ENCODE measurements around the gene CACNA2D3. TPM values are rescaled to one million over a fixed set of nuclear protein-coding genes. Genes with fewer than 3 reads are reported as not detected.
"Not testable (repeated sequence)": the region's sequence is repeated elsewhere in the genome, so short reads cannot be mapped to it uniquely, and the experiment has no call there.

The CACNA2D3 gene
- not detected for total RNA-seq

DNA sequence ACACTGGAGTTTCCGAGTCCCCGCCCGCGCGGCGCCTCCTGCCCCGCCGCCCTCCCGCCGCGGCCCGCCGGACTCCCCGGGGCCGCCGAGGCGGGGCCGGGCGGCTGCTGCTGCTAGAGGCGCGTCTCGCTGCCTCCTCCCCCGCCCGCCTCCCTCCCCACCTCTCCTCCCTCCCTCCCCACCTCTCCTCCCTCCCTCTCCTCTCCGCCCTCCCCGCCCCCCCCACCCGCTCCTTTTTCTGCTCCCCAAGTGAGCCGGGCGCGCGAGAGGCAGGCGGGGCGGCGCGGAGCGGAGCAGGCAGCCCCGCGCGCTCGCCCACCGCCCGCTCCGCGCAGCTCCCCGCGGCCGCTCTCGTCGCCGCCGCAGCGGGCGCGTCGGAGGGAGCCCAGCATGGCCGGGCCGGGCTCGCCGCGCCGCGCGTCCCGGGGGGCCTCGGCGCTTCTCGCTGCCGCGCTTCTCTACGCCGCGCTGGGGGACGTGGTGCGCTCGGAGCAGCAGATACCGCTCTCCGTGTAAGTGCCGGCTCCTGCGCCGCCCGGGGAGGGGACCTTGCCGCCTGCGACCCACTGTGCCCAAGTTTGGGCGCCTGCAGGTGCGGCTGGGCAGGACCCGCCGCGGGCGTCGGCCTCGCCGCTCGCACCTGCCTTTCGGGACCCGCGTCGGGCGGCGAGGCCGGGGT lies at the start of gene CACNA2D3:
Gene CACNA2D3 (plus strand): TSS at position 229 of the 679 bp plus-strand sequence.
- peak within 1 kb of the TSS; percentile 36 for H3K4me3 Mint-ChIP-seq
- H3K27ac Mint-ChIP-seq = peak within 1 kb of the TSS; percentile 31
- POLR2A ChIA-PET = no interaction called here

DNA sequence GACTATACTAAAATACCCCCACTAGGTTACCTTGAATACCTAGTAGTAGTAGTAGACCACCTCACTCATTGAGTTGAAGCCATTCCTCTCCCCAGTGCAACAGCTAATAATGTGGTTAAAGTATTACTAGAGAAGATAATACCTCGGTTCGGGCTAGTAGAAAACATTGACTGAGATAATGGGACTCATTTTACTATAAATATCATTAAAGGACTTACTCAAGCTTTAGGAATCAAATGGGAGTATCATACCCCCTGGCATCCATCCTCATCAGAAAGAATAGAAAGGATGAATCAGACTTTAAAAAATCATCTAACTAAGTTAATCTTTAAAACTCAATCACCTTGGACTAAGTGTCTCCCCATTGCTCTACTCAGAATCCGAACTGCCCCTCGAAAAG lies 49.0 kb upstream of the CACNA2D3 start:
- Mint-ChIP-seq H3K4me3 (no peak overlapping the region), H3K4me1 (no peaks in the 10 kb centered on the region), H3K36me3 (no peaks in the 10 kb centered on the region), H3K27ac (no peak overlapping the region), H3K27me3 (no peaks in the 10 kb centered on the region), H3K9me3 (peaks cover 8% of the 10 kb centered on the region)
- POLR2A ChIA-PET = no interaction called here
- DNase-seq (no peak), ATAC-seq (ENCODE audit: low read depth) (no peak)

More for the DNA sequence above, at the start of gene CACNA2D3:
- peaks cover 2% of the 10 kb centered on the region for H3K4me1 Mint-ChIP-seq
- DNase-seq (no peak), ATAC-seq (ENCODE audit: low read depth) (no peak)
- H3K27me3 Mint-ChIP-seq = peaks cover 43% of the 10 kb centered on the region
- H3K36me3 Mint-ChIP-seq = no peaks in the 10 kb centered on the region
- H3K9me3 Mint-ChIP-seq = no peaks in the 10 kb centered on the region

DNA sequence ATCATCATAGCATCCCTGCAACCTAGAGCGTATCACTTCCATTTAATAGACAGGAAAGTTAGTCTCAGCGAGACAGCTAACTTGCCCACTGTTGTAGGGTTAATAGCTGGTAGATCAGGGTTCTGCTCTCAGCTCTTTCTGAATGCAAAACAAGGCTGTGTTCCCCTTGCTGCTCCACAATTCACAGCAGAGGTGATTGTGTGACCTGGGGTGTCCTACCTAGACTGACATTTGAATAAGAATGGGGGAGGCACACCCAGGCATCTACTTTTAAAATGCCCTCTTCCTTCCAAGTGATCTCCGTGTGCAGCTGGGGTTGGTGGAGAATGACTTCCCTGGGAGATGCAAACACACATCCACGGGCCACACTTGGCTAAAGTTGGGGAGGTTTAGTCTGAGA lies 43.0 kb upstream of the CACNA2D3 start:
- Mint-ChIP-seq H3K36me3 (no peaks in the 10 kb centered on the region), H3K9me3 (no peaks in the 10 kb centered on the region), H3K27ac (no peak overlapping the region), H3K27me3 (no peaks in the 10 kb centered on the region), H3K4me3 (no peak overlapping the region), H3K4me1 (no peaks in the 10 kb centered on the region)
- ATAC-seq (ENCODE audit: low read depth) = no peak
- DNase-seq = no peak
- POLR2A ChIA-PET = no interaction called here

DNA sequence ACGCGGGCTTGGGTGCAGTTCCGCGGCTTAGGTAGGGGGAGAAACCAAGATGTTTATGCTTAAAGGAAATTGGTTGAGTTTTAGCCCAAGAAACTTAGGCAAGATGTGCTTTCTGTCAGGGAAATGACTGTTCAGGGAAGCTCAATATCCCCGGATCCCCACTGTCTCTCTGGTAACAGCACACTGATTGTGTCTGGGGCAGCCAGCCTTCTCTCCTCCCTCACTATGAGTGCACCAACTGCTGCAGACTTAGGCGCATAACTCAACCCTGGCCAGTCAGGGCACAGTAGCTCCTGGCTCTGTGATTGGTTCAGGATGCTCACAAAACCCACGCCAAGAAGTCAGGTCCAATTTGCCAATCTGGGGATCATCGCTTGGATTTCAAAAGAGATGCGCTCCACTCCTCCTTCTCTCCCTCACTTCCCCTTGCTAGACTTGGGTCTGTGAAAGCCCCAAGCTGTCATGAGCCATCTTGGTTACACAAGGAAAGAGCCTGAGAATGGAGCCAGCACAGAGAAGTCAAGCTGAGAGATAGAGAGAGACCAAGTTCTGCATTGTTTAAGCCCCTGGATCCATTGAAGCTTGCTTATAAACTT lies 42.5 kb upstream of the CACNA2D3 start:
- peaks cover 3% of the 10 kb centered on the region for H3K27me3 Mint-ChIP-seq
- no peaks in the 10 kb centered on the region for H3K36me3 Mint-ChIP-seq
- no peak for DNase-seq
- ATAC-seq (ENCODE audit: low read depth) = no peak
- H3K27ac Mint-ChIP-seq = no peak overlapping the region
- POLR2A ChIA-PET = no interaction called here
- no peaks in the 10 kb centered on the region for H3K4me1 Mint-ChIP-seq
- no peak overlapping the region for H3K4me3 Mint-ChIP-seq
- no peaks in the 10 kb centered on the region for H3K9me3 Mint-ChIP-seq

DNA sequence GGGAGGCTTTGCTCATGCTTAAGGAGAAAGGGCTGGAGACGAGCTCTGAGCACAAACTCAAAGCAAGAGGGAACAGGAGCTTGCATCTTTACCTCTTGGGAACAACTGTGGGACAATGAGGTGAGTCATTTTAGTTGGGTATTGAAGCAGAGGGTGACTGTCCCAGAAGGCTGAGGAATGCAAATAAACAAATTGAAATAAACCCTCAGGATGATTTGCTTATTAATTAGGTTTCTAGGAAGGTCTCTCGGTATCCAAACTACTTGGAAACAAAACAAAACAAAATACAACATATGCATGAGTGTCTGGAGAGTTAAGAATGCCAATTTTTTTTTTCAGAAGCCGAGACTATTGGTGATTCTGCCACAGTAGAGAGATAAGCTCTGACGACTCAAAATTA lies 38.4 kb upstream of the CACNA2D3 start:
- ATAC-seq (ENCODE audit: low read depth) (no peak), DNase-seq (no peak)
- Mint-ChIP-seq H3K27me3 (peaks cover 22% of the 10 kb centered on the region), H3K4me1 (no peaks in the 10 kb centered on the region), H3K4me3 (no peak overlapping the region), H3K36me3 (no peaks in the 10 kb centered on the region), H3K27ac (no peak overlapping the region), H3K9me3 (no peaks in the 10 kb centered on the region)
- POLR2A ChIA-PET = no interaction called here

DNA sequence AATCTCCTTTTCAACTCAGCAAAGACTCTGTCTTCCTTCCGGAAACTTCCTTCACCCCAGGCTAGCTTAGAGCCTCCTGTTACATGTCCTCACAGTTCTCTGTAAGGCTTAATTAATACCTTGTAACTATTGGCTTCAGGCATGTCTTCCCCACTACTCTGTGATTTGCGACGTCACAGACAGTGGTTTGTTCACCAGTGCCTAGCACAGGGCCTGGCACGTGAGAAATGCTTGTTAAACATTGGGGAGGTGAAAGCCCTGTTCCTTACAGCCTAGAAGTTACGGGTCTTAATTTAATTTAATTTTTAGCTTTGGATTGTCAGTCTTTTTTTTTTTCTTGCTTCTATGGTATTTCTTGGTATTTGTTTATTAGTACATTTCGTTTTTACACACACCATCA lies 36.4 kb upstream of the CACNA2D3 start:
- Mint-ChIP-seq H3K9me3 (no peaks in the 10 kb centered on the region), H3K36me3 (no peaks in the 10 kb centered on the region), H3K4me3 (no peak overlapping the region), H3K27ac (no peak overlapping the region), H3K4me1 (no peaks in the 10 kb centered on the region), H3K27me3 (peaks cover 30% of the 10 kb centered on the region)
- DNase-seq (no peak), ATAC-seq (ENCODE audit: low read depth) (no peak)
- POLR2A ChIA-PET = no interaction called here

DNA sequence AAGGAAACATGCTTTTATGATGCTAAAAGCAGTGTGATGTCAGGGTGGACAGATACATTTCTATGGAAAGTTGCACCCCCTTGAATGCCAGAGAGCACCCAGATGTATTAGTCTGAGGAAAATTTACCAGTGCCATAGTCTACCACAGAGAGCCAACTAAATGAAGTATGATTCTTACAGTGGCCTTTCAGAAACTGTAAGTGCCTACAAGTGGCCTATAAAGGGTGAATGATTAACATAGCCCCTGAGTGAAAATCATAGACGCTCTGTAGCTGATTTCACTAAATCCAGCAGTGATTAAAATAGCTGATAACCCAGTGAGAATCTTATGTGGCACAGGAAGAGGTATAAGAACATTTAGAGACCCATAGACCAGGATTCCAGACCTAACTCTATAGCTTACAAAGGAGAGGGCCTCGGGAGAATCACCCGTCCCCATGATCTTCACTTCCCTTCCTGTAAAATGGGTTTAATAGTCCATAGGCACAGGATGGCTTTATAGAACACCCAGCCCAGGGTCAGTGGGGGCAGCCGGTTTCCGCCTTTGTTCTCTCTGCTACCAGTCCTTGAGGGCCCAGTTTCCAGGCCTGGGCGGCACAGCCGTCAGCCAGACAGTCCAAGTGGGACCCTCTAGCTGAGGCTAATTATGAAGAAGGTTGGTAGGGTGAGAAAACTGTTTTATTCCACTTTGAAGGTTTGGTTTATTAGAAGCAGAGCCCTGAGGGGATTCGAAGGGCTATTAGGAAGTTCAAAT lies 35.5 kb upstream of the CACNA2D3 start:
- no peak overlapping the region for H3K27ac Mint-ChIP-seq
- POLR2A ChIA-PET = no interaction called here
- no peaks in the 10 kb centered on the region for H3K36me3 Mint-ChIP-seq
- H3K4me3 Mint-ChIP-seq = no peak overlapping the region
- ATAC-seq (ENCODE audit: low read depth) = no peak
- peaks cover 30% of the 10 kb centered on the region for H3K27me3 Mint-ChIP-seq
- H3K9me3 Mint-ChIP-seq = no peaks in the 10 kb centered on the region
- H3K4me1 Mint-ChIP-seq = no peaks in the 10 kb centered on the region
- no peak for DNase-seq

DNA sequence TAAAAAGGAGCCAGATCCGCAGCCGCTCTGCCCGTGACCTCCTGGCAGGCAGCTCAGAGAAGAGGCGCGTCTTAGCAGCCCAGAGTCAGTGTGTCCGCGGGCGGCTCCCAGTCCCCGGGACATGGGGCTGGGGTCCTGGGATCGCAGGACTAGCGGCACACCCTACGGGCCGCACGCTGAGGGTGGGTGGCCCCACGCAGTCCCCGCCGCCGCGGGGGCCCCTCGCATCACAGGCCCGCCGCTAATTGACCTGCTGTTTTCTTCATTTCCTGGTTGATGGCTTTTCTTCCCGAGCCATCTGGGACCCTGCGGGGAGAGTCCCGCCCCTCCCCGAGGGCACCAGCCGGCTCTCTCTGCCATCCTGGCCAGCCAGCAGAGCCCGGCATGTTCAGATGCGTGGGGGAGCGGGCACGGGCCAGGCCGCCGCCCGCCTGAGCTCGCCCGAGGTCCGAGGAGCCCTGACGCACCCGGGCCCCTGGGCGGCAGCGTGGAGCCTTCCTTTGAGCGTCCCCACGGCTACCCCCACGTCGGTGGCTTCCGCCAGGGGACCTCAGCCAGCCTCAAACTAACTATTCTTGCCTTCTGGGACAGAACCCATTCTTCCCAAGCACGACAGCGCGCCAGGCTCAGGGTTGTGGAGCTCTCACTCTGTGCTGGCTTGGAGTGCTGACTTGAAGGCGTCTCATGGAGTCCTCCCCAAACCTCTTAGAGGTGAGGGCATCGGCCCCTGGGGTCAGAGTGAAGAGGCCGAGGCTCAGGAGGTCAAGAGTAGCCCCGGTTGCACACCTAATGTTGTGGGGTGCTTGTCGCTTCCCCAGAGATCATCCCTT lies 34.6 kb upstream of the CACNA2D3 start:
- DNase-seq (no peak), ATAC-seq (ENCODE audit: low read depth) (no peak)
- POLR2A ChIA-PET = no interaction called here
- Mint-ChIP-seq H3K4me1 (no peaks in the 10 kb centered on the region), H3K4me3 (no peak overlapping the region), H3K27me3 (peaks cover 34% of the 10 kb centered on the region), H3K9me3 (no peaks in the 10 kb centered on the region), H3K36me3 (no peaks in the 10 kb centered on the region), H3K27ac (no peak overlapping the region)

DNA sequence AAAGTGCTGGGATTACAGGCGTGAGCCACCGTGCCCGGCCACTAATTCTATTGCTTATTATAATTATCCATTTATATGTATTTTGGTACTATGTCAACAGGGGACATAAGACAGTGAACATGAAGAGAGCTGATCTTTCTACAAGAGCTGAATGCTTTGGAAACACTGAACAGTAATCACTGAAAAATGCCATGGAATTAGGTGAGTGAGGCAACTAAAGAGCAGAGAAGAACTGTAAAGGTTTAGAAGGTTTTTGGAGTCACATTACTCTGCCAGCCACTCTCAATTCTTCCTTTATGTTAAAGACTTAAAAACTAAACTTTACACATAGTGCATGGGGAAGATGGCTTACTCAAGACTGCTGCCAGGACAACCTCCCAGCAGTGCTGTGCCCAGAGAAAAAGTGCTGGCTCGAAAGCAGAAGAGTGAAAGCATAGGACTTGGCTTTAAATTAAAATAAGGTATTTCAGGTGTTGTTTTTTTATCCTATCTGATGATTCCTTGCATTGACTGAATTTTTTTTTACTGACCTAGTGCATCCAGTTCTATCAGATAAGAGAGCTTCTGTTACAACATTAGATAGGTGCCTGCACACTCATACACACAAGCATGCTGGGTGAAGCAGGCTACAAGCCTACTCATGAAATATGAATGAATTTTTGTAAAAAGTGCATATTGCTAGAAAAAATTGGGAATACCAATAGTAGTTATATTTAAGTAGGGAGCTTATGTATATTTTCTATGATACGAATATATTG lies 28.7 kb upstream of the CACNA2D3 start:
- H3K9me3 Mint-ChIP-seq = no peaks in the 10 kb centered on the region
- POLR2A ChIA-PET = no interaction called here
- no peak overlapping the region for H3K27ac Mint-ChIP-seq
- no peak for ATAC-seq (ENCODE audit: low read depth)
- no peak for DNase-seq
- H3K4me1 Mint-ChIP-seq = no peaks in the 10 kb centered on the region
- H3K27me3 Mint-ChIP-seq = peaks cover 14% of the 10 kb centered on the region
- H3K36me3 Mint-ChIP-seq = no peaks in the 10 kb centered on the region
- H3K4me3 Mint-ChIP-seq = no peak overlapping the region

DNA sequence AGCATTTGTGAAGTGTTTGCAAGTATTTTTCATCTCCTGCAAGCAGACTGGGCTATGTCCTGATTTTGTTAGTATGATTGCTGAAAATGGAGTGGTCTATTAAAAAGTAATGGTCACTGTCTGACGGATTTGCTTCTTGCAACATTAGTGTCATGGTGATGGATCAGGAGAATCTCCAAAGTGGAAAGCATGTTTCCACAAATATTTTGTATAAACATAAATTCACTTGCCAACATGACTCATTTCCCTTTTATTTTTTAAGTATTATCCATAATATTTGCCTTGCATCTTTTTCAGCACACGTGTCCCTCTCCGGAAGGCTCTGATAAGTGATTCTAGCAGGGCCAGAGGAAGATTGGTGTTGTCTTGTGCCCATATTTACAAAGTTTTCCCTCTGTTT lies 27.4 kb upstream of the CACNA2D3 start:
- DNase-seq = no peak
- Mint-ChIP-seq H3K4me3 (no peak overlapping the region), H3K36me3 (no peaks in the 10 kb centered on the region), H3K4me1 (no peaks in the 10 kb centered on the region), H3K27ac (no peak overlapping the region), H3K27me3 (peaks cover 7% of the 10 kb centered on the region), H3K9me3 (no peaks in the 10 kb centered on the region)
- ATAC-seq (ENCODE audit: low read depth) = no peak
- POLR2A ChIA-PET = no interaction called here

DNA sequence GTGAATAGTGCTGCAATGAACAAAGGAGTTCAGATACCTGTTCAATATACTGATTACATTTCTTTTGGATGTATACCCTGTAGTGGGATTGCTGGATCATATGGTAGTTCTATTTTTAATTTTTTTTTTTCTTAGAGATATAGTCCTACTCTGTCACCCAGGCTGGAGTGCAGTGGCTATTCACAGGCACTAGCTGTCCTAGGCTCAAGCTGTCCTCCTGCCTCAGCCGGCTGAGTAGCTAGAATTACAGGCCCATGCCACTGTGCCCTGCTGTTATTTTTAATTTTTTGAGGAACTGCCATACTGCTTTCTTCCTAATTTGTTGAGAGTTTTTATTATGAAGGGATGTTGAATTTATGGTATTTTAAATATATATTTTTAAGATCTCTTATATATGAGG lies 23.0 kb upstream of the CACNA2D3 start:
- no peak overlapping the region for H3K4me3 Mint-ChIP-seq
- ATAC-seq (ENCODE audit: low read depth) = no peak

DNA sequence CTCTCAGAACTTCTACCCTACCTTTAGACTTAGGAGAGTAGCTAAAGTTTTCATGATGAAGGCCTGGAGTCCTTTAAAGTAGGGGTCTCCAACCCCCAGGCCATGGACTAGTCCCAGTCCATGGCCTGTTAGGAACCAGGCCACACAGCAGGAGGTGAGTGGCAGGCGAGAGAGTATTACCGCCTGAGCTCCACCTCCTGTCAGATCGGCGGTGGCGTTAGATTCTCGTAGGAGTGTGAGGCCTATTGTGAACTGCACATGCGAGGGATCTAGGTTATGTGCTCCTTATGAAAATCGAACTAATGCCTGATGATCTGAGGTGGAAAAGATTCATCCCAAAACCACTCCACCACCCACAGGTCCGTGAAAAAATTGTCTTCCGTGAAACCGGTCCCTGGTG lies 18.3 kb upstream of the CACNA2D3 start:
- Mint-ChIP-seq H3K4me3 (no peak overlapping the region), H3K4me1 (no peaks in the 10 kb centered on the region), H3K27ac (no peak overlapping the region), H3K27me3 (peaks cover 15% of the 10 kb centered on the region), H3K9me3 (no peaks in the 10 kb centered on the region), H3K36me3 (no peaks in the 10 kb centered on the region)
- DNase-seq (no peak), ATAC-seq (ENCODE audit: low read depth) (no peak)
- POLR2A ChIA-PET = no interaction called here

More for the DNA sequence above, 23.0 kb upstream of the CACNA2D3 start:
- H3K27me3 Mint-ChIP-seq = peaks cover 10% of the 10 kb centered on the region
- DNase-seq = no peak
- H3K36me3 Mint-ChIP-seq = no peaks in the 10 kb centered on the region
- POLR2A ChIA-PET = no interaction called here
- H3K27ac Mint-ChIP-seq = no peak overlapping the region
- no peaks in the 10 kb centered on the region for H3K4me1 Mint-ChIP-seq
- H3K9me3 Mint-ChIP-seq = no peaks in the 10 kb centered on the region

DNA sequence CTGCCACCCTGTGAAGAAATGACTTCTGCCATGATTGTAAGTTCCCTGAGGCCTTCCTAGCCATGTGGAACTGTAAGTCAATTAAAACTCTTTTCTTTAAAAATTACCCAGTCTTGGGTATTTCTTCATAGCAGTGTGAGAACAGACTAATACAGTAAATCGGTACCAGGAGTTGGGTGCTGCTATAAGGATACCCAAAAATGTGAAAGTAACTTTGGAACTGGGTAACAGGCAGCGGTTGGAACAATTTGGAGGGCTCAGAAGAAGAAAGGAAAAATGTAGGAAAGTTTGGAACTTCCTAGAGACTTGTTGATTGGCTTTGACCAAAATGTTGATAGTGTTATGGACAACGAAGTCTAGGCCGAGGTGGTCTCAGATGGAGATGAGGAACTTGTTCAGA lies 6.2 kb upstream of the CACNA2D3 start:
- H3K27ac Mint-ChIP-seq; H3K36me3 Mint-ChIP-seq; H3K9me3 Mint-ChIP-seq; H3K4me1 Mint-ChIP-seq; ATAC-seq (ENCODE audit: low read depth); H3K4me3 Mint-ChIP-seq; POLR2A ChIA-PET; DNase-seq: not testable (repeated sequence)
- peaks cover 16% of the 10 kb centered on the region for H3K27me3 Mint-ChIP-seq
